GM04503 (cell line): ENCODE measurements around the gene SHPK.
"Not testable (repeated sequence)": the region's sequence is repeated elsewhere in the genome, so short reads cannot be mapped to it uniquely, and the experiment has no call there.

ENCODE experiments used
- DNase-seq: peaks from one replicate; pipeline ENCODE4 v3.0.0-alpha.2; 2012; ENCODE audit warnings: low read depth

SHPK gene

GRCh38 chr17:3589784-3590183, 46.3 kb downstream of the SHPK start:
- DNase-seq: no peak

DNA sequence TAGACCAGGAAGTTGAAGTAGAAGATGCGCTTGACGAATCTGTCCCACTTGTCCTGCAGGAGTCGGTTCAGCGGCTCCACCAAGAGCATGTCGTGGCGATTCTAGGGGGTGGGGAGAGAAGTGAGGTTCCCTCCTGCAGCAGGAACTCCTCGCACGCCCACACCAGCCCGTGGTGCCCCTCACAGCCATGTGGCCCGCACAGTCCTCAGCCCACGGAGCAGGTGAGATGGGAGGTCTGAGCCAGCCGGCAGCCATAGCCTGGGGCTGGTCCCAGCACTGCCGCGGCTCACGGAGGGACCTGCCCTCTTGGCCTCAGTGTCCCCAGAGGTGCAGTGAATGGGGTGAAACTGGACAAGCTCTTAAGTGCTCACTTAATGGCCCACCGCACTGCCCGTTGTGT, 50.2 kb downstream of the SHPK start:
- no peak for DNase-seq

- DNase-seq: no peak
Measured at GRCh38 chr17:3583456-3583855, 52.6 kb downstream of the SHPK start.

- no peak for DNase-seq
Measured at GRCh38 chr17:3582915-3583314, 53.1 kb downstream of the SHPK start.

DNA sequence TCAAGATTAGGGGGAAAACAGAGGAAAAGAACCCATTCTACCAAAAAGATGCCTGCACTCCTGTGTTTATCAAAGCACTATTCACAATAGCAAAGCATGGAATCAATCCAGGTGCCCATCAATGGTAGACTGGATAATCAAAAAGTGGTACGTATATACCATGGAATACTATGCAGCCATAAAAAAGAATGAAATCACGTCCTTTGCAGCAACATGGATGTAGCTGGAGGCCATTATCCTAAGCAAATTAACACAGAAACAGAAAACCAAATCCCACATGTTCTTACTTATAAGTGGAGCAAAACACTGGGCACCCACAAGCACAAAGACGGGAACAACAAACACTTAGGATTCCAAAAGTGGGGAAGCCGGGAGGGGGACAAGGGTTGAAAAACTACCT, 57.4 kb downstream of the SHPK start:
- DNase-seq: not testable (repeated sequence)

DNA sequence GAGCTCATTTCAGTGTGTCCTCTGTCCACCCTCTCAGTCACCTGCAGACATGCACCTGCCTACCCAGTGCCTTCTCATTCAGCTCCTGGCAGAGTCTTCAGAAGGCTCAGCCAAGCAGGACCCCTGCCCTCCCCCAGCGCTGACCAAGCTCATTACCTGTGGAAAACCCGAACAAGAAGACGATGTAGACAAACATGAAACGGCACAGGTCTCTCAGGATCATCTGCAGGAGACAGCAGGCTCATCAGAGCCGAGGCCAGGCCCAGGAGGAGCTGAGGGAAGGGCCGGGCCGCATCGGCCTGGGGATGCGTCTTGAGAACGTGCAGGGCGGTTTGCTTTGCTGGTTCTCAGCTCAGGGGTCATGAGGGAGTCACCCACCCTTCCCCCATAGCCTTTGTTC, 59.1 kb downstream of the SHPK start:
- no peak for DNase-seq

DNA sequence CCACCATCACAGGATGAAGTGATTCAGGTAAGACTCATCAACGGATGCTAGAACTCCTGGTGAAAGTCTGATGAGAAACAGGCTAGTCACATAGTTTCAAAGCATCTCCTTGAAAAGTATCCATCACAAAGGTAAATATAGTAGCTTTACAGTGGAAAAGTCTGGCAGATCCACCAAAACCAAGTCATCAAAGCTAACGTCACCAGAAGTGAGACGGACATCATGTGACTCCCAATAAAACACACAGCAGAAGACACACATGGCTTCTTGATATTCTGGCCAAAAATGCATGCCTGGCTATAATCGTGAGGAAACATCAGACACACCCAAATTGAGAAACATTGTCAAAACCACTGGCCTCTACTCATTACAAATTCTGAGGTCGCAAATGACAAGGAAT, 60.5 kb downstream of the SHPK start:
- DNase-seq: peak; percentile 94

- no peak for DNase-seq
Measured at GRCh38 chr17:3574231-3574630, 61.8 kb downstream of the SHPK start.

GRCh38 chr17:3573246-3574100, 62.6 kb downstream of the SHPK start:
- no peak for DNase-seq

DNA sequence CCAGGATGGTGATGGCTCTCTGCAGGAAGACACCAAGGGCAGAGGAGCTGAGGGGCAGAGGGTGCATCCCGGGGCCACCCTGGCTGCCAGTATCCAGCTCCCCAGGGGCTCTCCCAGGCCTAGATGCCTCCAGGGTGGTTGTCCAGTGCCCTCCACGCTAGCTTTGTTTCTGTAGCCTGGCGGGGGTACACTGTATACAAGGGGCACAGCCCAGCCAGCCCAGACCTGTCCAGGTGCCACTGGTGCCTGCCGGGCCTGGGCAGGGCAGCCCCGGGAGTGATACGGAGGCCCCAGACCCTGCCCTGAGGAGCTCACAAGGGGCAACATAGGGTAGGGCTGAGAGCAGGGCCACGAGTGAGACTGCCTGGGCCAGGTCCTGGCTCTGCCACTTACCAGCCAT, 63.8 kb downstream of the SHPK start:
- no peak for DNase-seq

GRCh38 chr17:3571043-3571900, 64.8 kb downstream of the SHPK start:
- no peak for DNase-seq

DNA sequence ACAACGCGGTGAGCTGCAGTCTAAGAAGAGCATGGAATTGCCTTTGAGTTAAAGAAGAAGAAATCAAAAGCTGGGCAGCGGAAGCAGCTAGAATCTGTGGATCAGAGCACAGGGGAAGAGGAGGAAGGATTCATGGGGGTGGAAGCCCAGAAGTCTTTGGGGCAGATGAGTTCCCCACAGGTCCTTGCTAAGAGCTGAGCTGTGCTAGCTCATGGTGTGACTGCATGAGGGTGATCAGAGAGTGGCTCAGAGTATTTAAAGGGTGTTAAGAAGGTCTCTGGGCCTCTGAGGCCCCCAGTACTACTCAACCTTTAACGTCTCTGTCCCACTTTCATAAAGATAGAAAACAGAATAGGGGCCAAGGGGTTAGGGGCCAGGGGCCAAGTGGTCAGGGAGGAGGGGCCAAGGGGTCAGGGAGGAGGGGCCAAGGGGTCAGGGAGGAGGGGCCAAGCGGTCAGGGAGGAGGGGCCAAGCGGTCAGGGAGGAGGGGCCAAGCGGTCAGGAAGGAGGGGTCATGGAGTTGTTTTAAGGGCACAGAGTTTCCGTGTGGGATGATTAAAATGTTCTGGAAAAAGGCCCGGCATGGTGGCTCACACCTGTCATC, 66.4 kb downstream of the SHPK start:
- no peak for DNase-seq

GRCh38 chr17:3566551-3566950, 69.5 kb downstream of the SHPK start:
- no peak for DNase-seq

DNA sequence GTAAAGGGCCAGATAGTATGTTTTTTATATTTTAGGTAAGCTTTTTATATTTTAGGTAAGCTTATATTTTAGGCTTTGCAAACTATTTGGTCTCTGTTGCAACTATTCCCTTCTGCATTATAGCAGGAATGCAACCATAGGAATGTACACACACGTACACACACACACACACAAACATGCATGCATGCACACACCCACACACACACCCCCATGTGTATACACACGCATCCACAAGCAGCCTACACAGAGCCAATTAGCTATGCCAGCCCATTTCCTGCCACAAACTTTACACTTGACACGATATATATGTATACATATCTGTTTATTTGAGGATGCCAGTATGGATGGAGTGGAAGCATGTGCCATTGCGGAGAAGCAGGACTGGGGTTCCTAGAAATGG, 70.9 kb downstream of the SHPK start:
- no peak for DNase-seq

- DNase-seq: not testable (repeated sequence)
Measured at GRCh38 chr17:3564241-3564640, 71.8 kb downstream of the SHPK start.

DNA sequence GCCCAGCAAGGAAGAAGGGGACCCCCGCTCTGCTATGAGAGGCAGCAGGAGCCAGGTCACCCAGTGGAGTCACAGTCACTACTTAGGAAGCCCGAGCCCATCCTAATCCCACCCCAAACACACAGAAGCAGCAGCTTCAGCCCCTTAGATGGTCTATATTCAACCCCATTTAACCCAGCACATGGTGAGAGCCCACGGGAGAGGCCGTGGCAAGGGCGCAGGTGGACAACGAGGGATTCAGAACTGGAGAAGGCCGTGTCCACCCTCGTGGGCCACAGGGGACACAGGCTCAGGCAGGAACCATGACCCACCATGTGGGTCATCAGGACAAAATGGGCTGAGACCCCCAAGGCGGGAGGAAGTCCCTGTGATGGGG, 76.8 kb downstream of the SHPK start:
- DNase-seq: no peak

DNA sequence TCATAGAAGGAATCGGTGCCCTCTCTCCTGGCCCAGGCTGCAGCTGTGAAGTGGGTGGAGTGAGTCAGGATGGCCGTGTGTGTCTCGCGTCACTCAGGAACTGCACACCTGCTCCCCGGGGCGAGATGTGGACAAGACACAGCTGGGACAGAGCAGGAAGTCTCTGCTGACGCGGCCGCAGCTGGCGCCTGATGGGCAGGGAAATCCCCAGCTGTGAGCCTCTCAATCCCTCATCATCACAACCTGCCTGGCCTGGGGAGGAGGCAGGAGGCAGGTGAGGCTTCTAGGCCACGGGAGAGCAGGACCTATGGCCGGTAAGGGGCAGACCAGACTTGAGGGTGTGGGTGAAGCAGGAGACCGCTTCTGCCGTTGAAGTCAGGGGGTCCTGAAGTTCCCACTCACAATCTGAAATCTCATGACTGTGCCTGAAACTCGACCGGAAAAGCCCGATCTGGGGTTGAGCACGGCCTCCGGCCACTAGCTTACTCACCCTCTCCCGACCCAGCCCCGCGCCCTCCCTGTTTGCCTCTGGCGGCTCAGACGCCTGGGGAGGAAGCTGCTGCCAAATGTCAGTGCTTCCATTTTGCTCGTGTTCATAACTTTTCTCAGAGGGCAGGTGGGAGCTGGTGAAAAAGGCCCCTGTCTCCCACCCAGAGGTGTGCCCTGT, 77.3 kb downstream of the SHPK start:
- no peak for DNase-seq
